HG03558 (cell line): ENCODE results near the gene ATP2B2.

Source experiments
- ATAC-seq: cut with Tn5 transposase; IDR thresholded peaks from one replicate; pipeline ENCODE4 v1.9.1; 2021; ENCODE audit warnings: moderate number of reproducible peaks; ENCODE audit not compliant: unreplicated experiment; ENCODE audit errors: extremely low read depth

Gene ATP2B2

DNA sequence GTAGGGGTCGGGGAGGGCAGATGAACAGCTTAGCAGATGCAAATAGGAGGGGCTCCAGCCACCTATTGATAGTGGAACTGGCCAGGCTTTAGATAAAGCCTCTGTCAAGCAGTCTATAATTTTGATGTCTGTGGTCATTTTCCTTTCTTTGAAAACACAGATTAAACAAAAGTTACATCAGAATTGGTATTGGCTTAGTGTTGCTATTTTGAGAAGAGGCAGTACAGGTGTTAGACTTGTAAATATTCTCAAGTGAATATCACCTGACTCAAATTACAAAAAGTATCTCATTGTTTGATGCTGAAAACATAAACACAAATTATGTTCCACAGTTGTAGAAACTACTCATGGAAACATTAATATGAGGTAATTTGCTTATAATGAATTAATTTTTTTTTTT, 230.8 kb downstream of the ATP2B2 start:
- no peak for ATAC-seq
